Fibroblast of peridontal ligament (primary cell): ENCODE results near the gene STXBP5L.
"Not testable (repeated sequence)": the region's sequence is repeated elsewhere in the genome, so short reads cannot be mapped to it uniquely, and the experiment has no call there.

Experiments used
- DNase-seq: peaks from one replicate; pipeline ENCODE4 v3.0.0-alpha.2; 2010; ENCODE audit errors: extremely low read depth

STXBP5L gene

GRCh38 chr3:121230194-121230593, 322.2 kb downstream of the STXBP5L start:
- not testable (repeated sequence) for DNase-seq

- no peak for DNase-seq
Measured at GRCh38 chr3:121231872-121232271, 323.9 kb downstream of the STXBP5L start.

GRCh38 chr3:121232309-121233225, 324.6 kb downstream of the STXBP5L start:
- DNase-seq = no peak

- no peak for DNase-seq
Measured at GRCh38 chr3:121243208-121243607, 335.2 kb downstream of the STXBP5L start.

GRCh38 chr3:121252676-121253075, 344.7 kb downstream of the STXBP5L start:
- DNase-seq = no peak

- DNase-seq = no peak
Measured at GRCh38 chr3:121269389-121269788, 361.4 kb downstream of the STXBP5L start.

GRCh38 chr3:121274411-121274810, 366.4 kb downstream of the STXBP5L start:
- no peak for DNase-seq

GRCh38 chr3:121295452-121295851, 387.4 kb downstream of the STXBP5L start:
- DNase-seq = no peak

- DNase-seq = no peak
Measured at GRCh38 chr3:121295979-121296378, 388.0 kb downstream of the STXBP5L start.

- DNase-seq = no peak
Measured at GRCh38 chr3:121324320-121324719, 416.3 kb downstream of the STXBP5L start.

GRCh38 chr3:121330118-121330517, 422.1 kb downstream of the STXBP5L start:
- DNase-seq = no peak

- DNase-seq = no peak
Measured at GRCh38 chr3:121330634-121331033, 422.6 kb downstream of the STXBP5L start.

GRCh38 chr3:121355960-121356359, 448.0 kb downstream of the STXBP5L start:
- not testable (repeated sequence) for DNase-seq

- no peak for DNase-seq
Measured at GRCh38 chr3:121362035-121362734, 454.2 kb downstream of the STXBP5L start.

- DNase-seq = not testable (repeated sequence)
Measured at GRCh38 chr3:121388308-121388707, 480.3 kb downstream of the STXBP5L start.

- DNase-seq = not testable (repeated sequence)
Measured at GRCh38 chr3:121395967-121396366, 488.0 kb downstream of the STXBP5L start.

- not testable (repeated sequence) for DNase-seq
Measured at GRCh38 chr3:121398051-121398450, 490.0 kb downstream of the STXBP5L start.

- DNase-seq = no peak
Measured at GRCh38 chr3:121399820-121400219, 491.8 kb downstream of the STXBP5L start.

GRCh38 chr3:121405631-121406030, 497.6 kb downstream of the STXBP5L start:
- no peak for DNase-seq

- DNase-seq = peak; percentile 19
Measured at GRCh38 chr3:121411523-121411922, 503.5 kb downstream of the STXBP5L start.

- no peak for DNase-seq
Measured at GRCh38 chr3:121414924-121415323, 506.9 kb downstream of the STXBP5L start.

- DNase-seq = no peak
Measured at GRCh38 chr3:121418182-121418581, 510.2 kb downstream of the STXBP5L start.

GRCh38 chr3:121424549-121424948, 516.5 kb downstream of the STXBP5L start:
- DNase-seq = no peak
